ENCODE results near the gene TES. TPM values are rescaled to one million over a fixed set of nuclear protein-coding genes. Genes with fewer than 3 reads are reported as not detected.

Gene TES
- total and polyA plus RNA-seq, 9 of the 15 experiments (the other 6 are each of a cell fraction or from before 2014, with no cell fraction given), result 20.7 to 61.6 (median 53.8) TPM

GRCh38 chr7:116212869-116213268 lies 2.5 kb downstream of the TES start (continued):
- TF ChIP-seq HSF4 (CRISPR knock-in tag; IDR thresholded peaks at IDR 0.05; ENCODE audit: borderline replicate concordance) (no peak), PRDM10 (IDR thresholded peaks at IDR 0.05; ENCODE audit: partially characterized antibody) (no peak), GMEB1 (CRISPR knock-in tag; IDR thresholded peaks at IDR 0.05) (no peak), PTBP1 (IDR thresholded peaks at IDR 0.05; ENCODE audit: low read depth, low read length) (no peak), CBFA2T3 (IDR thresholded peaks at IDR 0.05) (no peak), REST (IDR thresholded peaks at IDR 0.05; ENCODE audit: borderline replicate concordance) (no peak), REST (CRISPR knock-in tag; IDR thresholded peaks at IDR 0.05; ENCODE audit: low read depth) (no peak), CTCFL (IDR thresholded peaks at IDR 0.05; ENCODE audit: borderline replicate concordance, insufficient read depth, low read depth, low read length, poor library complexity, severe bottlenecking) (no peak), ZNF280B (CRISPR knock-in tag; IDR thresholded peaks at IDR 0.05) (no peak), BACH1 (tag; IDR thresholded peaks at IDR 0.05) (no peak; the same call in 1 of the 2 replicates)

Data from K562 (cell line).